HG03135 (cell line): ENCODE measurements around the gene LEUTX.

Experiments
- ATAC-seq: cut with Tn5 transposase; IDR thresholded peaks from one replicate; pipeline ENCODE4 v1.9.1; 2021; ENCODE audit warnings: mild to moderate bottlenecking, moderate library complexity; ENCODE audit not compliant: unreplicated experiment

The LEUTX gene

DNA sequence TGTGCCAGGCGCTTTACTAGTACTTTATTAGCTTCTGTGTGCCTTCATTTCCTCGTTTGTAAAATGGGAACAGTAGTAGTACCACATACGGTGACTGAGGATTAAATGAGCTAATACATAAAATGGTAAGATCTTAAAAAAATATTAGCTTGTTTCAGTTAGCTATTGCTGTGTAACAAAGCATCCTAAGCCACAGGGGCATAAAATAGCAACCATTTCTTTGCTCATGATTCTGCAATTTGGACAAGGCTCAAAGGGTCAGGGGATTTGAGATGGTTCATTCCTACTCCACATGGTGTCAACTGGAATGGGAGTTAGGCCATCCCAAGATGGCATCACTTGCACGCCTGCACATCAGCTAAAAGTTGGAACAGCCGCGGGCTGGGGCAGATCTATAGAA lies 42.0 kb downstream of the LEUTX start:
- ATAC-seq = no peak

DNA sequence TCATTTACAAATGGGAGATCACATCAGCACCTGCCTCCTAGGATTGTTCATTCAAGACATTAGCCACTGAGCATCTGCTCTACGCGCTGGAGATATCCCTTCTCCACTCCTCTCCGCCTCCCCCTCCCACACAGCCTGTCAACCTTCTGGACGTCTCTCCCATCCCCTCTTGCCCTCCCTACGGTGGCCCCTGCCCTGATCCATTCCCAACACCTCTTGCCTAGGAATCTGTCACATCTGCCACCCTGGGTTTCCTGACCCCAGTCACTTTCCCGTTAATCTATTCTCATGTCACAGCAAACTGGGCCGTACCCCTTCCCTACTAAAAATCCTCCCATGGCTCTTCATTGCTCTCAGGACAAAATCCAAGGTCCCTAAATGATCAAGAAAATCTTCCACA lies 45.0 kb downstream of the LEUTX start:
- ATAC-seq = no peak

DNA sequence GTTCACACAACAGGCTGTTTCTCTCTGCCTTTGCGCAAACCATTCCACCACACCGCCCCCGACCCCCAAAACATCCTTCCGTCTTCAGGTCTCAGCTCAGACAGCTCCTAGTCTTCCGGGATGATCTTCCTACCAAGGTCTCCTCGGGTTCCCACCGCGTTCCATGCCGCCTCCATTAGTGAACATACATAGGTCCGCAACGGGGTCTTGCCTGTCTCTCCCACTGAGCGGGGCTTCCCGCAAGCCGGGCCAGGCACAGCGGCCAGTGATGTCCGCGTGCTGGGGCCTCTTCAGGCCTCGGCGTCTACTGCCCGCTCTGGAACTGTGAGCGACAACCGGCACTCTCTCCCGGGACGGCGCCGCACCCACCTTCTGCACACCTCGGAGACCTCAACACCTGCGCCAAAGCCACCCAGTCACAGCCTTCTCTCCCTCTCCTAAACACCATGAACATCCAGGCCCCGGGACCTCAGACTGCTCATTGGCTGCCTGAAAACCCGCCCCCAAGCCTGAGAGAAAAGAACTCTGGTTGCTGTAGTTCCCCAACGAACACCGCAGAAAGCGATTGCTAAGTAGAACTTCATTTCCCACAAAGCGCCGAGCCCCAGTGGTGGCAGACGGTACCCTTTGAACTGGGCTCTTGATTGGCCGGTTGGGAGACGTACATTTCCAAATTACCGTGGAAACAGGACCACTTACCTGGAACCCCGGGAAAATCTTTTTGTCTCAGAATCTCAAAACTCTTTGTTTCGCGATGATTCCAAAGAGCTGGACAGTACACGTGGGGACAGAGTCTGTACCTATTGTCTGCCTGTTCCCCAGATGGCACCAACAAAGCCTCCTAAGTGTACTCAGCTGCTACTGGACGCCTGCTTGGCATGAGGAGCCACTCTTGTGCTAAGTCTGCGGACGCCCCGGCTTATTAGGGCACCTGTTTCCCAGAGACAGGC lies 45.8 kb downstream of the LEUTX start:
- peak; percentile 76 for ATAC-seq

DNA sequence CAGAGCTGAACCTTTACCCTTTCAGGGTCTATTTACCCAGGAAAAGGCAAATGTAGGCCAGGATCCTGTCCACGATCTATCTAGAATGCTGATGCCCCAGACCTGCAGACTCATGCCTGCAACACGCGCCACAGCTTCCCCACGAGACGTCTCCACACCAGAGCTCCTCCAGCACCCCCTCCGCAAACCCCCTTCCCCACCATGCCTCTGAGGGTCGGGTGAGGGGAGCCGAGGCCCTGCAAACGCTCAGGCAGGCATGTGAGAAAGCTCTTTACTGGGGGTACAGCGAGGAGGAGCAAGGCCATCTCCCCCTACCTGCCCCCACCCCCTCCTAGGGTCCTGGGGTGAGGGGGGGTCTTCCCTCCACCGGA lies 46.4 kb downstream of the LEUTX start:
- no peak for ATAC-seq

DNA sequence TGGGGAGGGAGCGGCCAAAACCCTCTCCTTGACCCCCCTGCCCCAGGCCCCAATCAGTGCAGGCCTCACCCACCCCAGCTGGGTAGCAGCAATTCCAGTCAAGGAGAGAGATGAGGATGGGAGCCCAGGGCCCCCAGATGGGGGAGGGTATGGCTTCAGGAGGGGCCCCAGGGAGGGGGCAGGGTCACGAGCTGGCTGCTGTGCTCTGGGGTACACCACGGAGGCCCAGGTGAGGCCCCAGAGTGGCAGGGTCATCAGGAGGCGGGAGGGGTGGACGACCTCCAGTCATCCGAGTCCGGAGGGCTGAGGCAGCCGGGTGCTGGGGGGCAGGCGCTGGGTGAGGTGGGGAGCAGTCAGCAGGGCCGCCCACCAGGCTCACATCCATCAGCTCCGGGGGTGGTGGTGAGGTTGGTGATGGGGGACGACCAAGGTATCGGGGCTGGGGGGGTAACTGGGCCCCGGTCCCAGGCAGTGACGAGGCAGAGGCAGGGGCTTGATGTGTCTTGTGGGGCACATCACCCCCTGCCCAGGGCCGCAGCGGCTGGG lies 47.0 kb downstream of the LEUTX start:
- ATAC-seq = no peak

DNA sequence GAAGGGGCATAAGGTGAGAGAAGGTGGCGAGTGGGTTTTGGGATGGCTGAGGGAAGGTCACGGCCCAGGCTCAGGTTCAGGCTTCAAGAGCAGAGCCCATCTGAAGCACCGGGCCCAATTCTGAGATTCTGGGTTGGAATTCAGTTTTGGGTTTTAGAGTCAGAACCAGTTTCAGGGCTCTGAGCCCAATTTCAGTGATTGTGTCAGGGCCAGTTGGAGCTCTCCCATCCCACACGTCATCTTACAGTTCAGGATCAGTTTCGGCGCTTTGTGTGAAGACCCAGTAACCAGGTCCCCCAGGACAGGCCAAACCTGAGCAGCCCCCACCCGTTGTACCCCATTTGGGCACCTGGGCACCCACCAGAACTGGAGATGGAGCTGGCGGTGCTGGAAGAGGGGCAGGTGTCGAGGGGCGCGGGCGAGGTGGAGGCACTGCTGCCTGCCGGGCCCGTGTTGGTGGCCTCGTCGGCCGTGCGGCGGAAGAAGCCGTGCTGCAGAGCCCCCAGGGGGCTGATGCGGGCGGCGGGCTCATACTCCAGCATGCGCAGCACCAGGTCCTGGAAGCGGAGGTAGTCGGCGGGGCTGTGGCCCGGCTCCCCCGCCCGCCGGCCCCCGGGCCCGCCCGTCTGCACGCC lies 47.8 kb downstream of the LEUTX start:
- ATAC-seq = no peak

DNA sequence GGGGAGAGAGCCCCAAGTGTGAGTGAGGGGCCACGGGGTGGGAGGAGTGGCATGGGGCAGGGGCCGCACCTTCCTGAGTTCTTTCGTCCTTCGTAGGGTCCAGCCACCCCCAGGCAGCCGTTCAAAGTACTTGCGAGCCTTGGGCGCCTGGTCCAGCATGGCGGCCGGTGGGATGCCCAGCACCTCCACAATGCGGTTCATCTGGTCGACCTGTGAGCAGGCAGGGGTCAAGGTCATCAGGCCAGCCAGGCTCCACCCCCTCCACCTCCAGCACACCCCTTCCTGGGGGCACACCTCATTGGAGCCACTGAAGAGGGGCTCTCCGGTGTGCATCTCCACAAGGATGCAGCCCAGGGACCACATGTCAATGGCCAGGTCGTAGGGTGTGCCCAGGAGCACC lies 48.6 kb downstream of the LEUTX start:
- no peak for ATAC-seq

DNA sequence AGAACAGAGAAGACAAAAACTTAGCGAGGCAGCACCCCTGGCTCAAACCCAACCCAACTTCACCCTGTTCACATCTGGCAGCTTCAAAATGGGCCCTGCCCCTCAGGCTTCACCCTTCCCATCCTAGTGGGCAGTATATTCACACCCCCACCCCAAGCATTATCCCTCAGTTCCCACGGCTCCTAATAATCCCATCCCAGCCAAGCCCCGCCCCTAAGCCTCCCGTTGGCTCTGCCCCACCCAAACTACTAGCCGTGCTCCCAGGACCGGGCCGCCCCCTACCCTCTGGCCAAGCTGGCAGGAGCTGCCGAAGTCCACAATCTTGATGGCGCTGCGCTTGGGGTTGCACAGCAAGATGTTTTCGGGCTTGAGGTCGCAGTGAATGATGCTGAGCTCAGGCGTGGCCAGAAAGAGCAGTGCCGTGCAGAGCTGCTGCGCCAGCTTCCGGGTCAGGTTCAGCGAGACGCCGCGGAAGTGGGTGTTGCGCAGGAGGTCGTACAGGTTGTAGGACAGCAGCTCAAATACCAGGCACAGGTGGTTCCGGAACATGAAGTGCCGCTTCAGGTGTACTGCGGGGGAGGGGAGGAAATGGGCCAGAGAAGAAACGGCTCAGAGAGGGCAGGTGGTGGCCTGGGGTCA lies 49.5 kb downstream of the LEUTX start:
- ATAC-seq = no peak

DNA sequence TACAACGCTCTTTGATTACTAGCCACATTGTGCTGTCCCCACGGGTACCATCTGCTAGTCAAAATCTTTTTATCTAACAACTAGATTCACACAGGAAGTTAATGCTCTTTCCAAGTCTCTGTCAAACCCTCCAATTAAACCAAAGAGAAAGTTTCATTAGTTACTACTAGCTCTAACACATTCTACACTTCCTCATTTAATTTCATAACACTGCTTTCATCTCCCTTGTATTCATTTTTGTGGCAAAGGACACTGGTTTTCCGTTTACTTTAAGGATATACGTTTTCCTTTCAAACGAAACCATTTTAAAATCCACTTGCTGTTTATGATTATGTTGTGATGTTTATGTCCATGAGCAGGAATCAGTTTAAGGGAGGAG lies 50.0 kb downstream of the LEUTX start:
- ATAC-seq = no peak

DNA sequence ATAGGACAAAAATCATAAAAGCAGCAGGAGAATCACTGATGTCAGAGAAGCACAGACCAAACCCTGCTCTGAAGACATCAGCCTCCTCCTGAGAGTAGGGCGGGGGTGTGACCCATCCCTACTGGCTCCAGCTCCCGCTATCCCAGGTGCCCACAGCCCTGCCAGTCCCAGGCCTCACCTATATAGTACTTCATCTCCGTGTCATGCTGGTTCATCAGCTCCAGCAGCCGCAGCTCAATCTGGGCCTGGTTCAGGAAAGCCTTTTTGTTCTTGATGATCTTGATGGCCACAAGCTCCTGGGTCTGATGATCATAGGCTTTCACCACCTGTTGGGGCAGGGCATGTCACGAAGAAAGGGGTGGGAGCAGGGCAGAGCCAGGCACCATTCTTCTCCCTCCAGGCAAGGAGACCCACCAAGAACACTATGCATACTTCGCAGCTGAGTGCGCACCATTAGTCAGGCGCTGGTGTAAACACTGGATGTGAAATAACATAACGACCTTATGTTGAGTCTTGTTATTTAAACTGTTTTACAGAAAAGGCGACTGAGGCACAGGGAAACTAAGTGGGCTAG lies 51.1 kb downstream of the LEUTX start:
- ATAC-seq = no peak

DNA sequence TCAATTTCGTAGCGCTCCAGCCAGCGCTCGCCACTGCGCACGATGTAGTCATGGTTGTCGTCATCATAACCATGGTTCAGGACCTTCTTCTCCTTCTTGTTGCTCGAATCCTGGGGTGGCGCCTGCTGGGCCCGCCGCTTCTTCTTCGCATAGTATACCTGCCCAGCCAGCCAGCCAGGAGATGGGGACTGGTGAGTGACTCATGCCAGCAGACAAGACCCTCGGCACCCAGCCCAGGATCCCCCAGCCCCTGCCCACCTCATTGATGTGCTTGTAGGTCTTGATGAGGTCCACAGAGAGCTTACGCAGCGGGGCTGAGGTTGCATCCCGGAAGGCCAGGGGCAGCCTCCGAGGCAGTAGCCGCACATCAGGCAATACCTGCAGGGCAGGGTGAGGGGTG lies 51.8 kb downstream of the LEUTX start:
- ATAC-seq = no peak

DNA sequence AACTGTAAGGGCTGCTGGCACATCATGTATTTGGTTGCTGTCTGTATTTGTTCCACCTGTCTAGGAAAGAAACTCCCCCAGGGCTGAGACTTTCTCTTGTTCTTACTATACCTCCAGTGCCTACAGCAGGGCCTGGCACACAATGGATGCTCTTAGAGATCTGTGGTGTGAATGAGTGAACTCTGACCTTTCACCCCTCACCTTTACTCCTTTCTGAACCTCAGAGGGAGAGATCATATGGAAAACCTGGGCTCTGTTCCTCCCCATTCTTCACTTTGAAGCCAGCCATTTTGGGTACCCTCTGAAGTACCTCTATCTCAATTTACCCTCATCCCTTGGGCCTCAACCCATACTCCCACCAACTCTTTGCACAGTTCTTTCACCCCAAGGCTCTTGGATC lies 52.2 kb downstream of the LEUTX start:
- no peak for ATAC-seq

DNA sequence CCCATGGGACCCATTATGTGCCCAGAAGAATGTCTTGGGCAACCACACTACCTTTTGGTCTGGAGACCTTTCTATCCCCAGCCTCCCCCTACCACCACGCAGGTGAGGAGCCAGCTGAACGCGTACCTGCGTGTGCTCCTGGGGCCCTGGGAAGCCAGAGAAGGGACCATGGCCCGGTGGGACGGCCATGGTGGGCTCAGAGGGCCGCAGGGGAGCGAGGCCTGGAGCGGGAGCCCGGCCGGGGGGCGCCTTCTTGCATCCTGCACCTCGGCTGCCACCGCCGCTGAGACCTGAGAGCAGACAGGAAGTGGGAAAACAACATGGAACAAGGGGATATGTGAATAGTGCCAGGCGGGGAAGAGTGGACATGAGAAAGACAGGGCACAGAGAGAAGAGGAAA lies 53.0 kb downstream of the LEUTX start:
- no peak for ATAC-seq

DNA sequence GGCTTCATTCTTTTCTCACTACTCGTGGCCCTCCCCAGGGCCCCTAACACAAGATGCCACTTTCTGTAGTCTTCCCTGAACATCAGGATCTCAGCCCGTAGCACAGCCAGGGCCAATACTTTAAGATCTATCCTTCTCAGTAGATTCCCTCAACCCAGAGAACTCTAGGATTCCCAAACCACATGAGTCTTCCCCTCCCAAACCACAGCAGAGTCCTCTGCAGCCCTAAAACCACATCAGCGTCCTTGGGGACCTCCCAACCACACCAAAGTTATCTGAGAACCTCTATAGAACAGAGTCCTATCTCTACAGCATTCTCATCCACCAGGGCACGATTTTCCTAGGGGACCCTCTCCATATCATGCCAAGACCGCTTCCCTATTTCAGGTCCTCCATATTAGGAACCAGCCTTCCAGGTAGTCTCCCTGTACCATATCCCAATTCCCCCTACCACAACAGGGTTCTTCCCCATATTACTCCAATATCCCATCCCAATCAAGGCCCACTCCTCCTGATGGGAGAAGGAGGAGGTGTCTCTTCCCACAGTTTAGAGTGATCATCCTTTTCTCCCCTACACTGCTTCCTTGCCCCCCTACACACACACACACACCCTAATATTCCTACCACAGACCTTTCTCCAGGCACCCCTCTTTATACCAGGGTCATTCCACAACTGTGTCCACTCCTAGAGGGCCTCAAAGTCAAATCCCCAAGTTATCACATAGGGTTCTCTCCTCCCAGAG lies 53.9 kb downstream of the LEUTX start:
- no peak for ATAC-seq

DNA sequence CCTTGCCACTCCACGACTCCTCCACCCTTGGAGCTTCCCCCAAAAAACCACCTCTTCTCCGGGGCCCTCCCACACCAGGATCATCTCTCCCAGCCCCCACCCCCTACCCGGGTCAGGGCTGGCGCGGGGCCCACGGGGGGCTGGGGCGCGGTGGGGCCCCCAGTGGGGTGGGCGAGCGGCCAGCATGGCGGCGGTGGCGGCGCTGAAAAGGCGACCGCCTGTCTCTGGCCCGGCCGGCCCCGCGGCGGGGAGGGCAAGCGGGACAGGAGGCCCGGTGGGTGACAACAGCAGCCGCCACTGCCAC lies 54.5 kb downstream of the LEUTX start:
- no peak for ATAC-seq

DNA sequence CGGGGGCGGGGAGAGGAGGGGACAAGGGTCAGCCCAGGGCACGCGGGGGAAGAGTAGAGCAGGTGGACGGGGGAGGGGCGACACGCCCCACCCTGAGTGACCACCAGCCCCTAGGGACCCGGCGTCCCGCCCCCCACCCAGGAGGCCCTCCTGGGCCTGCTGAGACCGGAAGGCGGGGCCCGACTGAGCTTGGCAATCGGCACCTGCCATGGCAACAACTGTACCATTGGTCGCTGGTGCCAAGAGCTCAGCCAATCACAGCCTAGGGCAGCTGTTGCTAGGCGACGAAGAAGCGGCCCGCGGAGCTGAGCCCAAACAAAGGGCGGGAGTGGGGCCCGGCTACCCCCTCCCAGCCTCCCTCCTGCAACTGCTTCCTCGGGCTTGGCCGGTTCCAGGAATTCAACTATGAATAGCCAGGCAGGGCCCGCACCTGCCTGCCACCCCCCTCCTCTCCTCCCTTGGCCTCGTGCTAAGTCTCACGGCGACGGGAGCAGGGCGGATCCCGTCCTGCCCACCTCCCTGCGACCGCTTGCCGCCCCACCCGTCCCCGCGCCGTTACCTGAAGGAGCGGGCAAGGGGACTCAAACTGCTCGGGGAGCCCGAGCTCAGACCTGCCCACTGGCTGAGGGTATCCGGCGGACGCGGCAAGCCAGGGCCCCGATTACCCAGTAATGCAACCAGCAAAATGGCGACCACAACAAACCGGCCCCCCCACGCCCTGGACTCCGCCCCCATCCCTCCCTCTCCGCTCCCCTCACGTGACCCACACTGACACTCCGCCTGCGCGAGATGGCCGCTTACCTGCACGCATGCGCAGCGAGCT lies 55.0 kb downstream of the LEUTX start, which contains the start of gene DYRK1B:
DYRK1B (minus strand) TSS at position 699 of the 823 bp plus-strand sequence. CDS start 2,295 bp downstream, outside the sequence.
- peak; percentile 85 for ATAC-seq

DNA sequence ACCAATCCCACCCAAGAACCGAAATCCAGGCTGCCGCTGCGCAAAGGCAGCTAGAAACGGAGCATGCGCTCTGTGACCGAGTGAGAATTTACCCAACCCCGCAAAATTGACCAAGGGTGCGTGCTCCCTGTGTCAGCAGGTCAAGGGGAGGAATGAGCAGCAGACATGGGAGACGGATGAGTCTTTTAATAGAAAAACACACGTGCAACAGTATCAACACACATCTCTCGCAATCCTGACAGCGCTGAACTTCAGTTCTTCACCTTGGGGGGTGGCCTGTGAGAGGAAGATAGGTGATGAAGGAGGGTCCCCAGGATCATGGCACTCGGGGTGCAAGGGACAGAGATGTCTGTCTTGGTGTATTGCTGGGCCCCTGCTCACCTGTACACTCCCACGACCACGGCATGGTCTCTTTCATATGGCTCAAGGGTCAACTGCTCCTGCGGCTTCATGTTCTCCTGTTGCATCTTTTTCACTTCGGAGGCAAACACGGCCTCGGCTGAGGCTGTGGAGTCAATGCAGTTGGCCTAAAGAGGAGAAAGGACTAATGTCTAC lies 55.7 kb downstream of the LEUTX start:
- ATAC-seq = no peak
